Muscle of back (tissue), 11 donors: ENCODE data around the gene NINJ2. TPM values are rescaled to one million over a fixed set of nuclear protein-coding genes. Genes with fewer than 3 reads are reported as not detected.

ENCODE experiments used
- DNase-seq, 3 donors: peaks; one replicate each; pipeline versions ENCODE4 v3.0.0 to v3.0.0-alpha.2; 2013
- polyA plus RNA-seq, 10 donors: library from polyadenylated mRNA; unstranded; fragments of 120-200 nt; gene quantifications; one replicate each; pipeline ENCODE4 v1.2.1, GENCODE V29; 2013; ENCODE audit not compliant: insufficient read length in 10 of 10

Gene NINJ2
- polyA plus RNA-seq, 10 donors = 3.5 to 7.0 (median 5.2) TPM

- DNase-seq = no peak
Measured at GRCh38 chr12:533718-534117, 129.5 kb downstream of the NINJ2 start.

DNA sequence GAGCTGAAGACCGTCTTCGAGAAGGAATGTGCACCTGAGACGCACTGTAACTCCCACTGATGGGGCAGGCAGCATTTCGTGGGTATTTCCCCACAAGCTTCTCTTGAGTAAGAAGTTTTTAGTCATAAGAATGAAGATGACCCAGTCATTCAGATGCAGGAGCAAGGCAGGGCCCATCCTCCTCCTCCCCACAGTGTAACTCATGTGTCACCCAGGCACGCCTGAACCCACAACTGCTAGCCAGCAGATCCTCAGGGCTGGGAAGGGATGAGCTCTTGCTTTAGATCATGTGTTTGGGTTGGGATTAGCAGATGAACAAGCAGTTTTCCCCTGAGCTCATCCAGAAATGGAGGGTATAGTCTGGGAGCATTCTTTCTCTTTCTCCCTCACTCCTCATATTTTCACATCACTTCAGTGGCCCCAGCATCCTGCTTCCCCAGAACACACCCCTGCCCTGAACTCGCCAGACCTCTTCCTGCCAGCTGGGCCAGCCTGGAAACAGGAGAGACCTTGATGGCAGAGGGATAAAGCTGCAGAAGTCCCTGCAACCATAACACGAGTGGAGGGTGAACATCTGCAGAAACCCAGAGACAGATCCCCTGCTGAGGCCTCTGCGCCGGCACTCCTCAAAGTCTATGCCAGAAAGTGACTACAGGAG lies 130.2 kb downstream of the NINJ2 start:
- DNase-seq = peak in 1 of 3 donors; percentile 63

GRCh38 chr12:531951-532585 lies 131.2 kb downstream of the NINJ2 start:
- no peak for DNase-seq

GRCh38 chr12:530821-531220 lies 132.4 kb downstream of the NINJ2 start:
- DNase-seq = no peak

GRCh38 chr12:530308-530707 lies 132.9 kb downstream of the NINJ2 start:
- DNase-seq = no peak

- no peak for DNase-seq
Measured at GRCh38 chr12:527729-528128, 135.5 kb downstream of the NINJ2 start.

GRCh38 chr12:527241-527640 lies 136.0 kb downstream of the NINJ2 start:
- no peak for DNase-seq

DNA sequence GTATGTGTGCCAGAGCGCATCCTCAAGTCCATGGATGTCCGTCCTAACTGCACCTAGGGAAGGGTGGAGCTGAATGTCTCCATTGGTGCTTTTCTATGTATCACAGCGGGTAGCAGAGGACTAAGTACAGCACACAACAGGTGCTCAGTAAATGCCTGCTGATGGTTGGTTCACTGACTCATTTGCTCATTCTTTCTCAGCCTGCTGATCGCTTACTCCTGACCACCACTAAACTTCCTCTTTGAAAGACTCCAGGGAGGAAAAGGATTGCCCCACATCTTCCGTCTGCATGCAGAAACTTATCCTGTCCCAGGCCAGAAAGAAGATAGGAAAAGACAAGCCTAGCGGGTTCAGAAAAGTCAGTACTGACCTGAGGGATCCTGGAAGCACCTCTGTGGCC lies 137.2 kb downstream of the NINJ2 start:
- no peak for DNase-seq

GRCh38 chr12:524167-524951 lies 138.9 kb downstream of the NINJ2 start:
- no peak for DNase-seq

DNA sequence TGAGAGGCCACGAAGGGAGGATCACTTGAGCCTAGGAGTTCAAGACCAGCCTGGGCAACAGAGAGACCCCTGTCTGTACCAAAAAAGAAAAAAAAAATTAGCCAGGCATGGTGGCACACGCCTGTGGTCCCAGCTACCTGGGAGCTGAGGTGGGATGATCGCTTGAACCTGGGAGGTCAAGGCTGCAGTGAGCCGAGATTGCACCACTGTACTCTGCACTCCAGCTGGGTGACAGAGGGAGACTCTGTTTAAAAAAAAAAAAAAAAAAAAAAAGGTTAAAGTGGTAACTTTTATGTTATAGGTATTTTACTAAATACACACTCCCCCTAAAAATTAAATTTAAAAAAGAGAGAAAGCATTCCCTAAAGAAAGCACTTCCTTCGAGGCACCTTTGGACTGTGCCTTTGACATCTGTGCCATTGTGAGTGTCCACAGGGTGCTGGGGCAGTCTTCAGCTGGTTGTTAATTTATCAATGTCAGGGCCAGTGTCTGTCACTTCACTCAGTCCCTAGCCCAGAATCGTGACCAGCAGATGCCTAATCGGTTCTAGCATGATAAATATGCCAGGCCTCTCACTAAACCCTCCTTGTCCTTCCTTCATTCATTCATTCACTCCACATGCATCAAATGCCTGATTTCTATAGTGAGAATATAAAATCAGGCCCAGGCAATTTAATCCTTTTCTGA lies 140.4 kb downstream of the NINJ2 start:
- DNase-seq = no peak

GRCh38 chr12:520119-520518 lies 143.1 kb downstream of the NINJ2 start:
- DNase-seq = no peak

DNA sequence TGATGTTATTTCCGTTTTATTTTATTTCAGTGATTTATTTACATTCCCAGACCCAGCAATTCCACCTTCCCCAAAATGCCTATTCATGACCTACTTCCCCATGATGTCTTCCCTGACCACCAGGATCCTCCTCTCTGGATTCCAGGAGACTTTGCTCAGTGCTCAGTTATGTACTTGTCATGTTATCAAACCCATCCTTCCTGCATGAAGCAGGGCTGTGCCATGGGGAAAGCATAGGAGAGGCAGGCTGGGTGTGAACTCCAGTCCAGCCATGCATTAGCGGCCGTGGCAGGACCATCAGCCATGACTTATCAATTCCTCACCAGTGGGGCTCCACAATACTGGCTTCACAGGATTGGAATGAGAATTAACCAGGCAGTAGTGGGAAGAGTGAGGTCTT lies 145.7 kb downstream of the NINJ2 start:
- DNase-seq = no peak

Other genes starting within 250 kb of the NINJ2 start
- 10 to 100 TPM in 5 of 10 donors, 1 to 10 TPM in 5; 6.2 to 15.6 (median 10.0) TPM for gene B4GALNT3, start 203.5 kb downstream of the NINJ2 start, polyA plus RNA-seq
- gene WNK1, start 89.1 kb upstream of the NINJ2 start, polyA plus RNA-seq = 10 to 100 TPM; 57.4 to 88.3 (median 69.9) TPM